SK-N-MC (cell line): ENCODE results near the gene F13B.
"Not testable (repeated sequence)": the region's sequence is repeated elsewhere in the genome, so short reads cannot be mapped to it uniquely, and the experiment has no call there.

ENCODE experiments used
- DNase-seq: peaks from one replicate; pipeline ENCODE4 v3.0.0-alpha.2; 2011; ENCODE audit warnings: low read depth, low spot score
- H3K27ac ChIP-seq: fragments of 200-600 bp; sonication (generic); 2 replicates; pipeline ENCODE4 v1.5.1; 2016; ENCODE audit warnings: mixed run types
- H3K36me3 ChIP-seq: fragments of 200-600 bp; sonication (generic); 2 replicates; pipeline ENCODE4 v1.6.1; 2017; ENCODE audit warnings: antibody characterized with exemption, low read length, mixed read lengths; ENCODE audit not compliant: insufficient read depth
- H3K4me3 ChIP-seq: fragments of 200-600 bp; sonication (generic); 2 replicates; pipeline ENCODE4 v1.5.1; 2016
- H3K9ac ChIP-seq: fragments of 200-600 bp; sonication (generic); 2 replicates; pipeline ENCODE4 v1.8.0; 2017; ENCODE audit warnings: mixed run types, mixed read lengths; ENCODE audit not compliant: insufficient read length
- H3K9me3 ChIP-seq: fragments of 200-600 bp; sonication (generic); 2 replicates; pipeline ENCODE4 v1.6.1; 2017; ENCODE audit warnings: low read depth, mild to moderate bottlenecking, antibody characterized with exemption, low read length, moderate library complexity, mixed read lengths
- EZH2 ChIP-seq: fragments of 200-600 bp; sonication (generic); IDR thresholded peaks from one replicate; pipeline ENCODE4 v1.6.1; 2017; ENCODE audit warnings: antibody characterized with exemption
- FOXP2 ChIP-seq: optimal IDR thresholded peaks from 2 replicates; pipeline ENCODE3; 2011; ENCODE audit warnings: mild to moderate bottlenecking, moderate library complexity; ENCODE audit not compliant: insufficient read depth; ENCODE audit errors: extremely low read length, control extremely low read depth
- POLR2AphosphoS5 ChIP-seq: IDR thresholded peaks from 2 replicates; pipeline ENCODE4 v1.6.1; 2012; ENCODE audit warnings: mild to moderate bottlenecking, low read depth, low read length, borderline replicate concordance

The F13B gene

GRCh38 chr1:197003132-197003531 lies 63.9 kb downstream of the F13B start:
- H3K36me3 ChIP-seq = no peaks in the 10 kb centered on the region
- no peak for DNase-seq
- no peak overlapping the region for H3K4me3 ChIP-seq
- TF ChIP-seq POLR2AphosphoS5 = no peak
- TF ChIP-seq FOXP2 = no peak
- TF ChIP-seq EZH2 = no peak
- no peak overlapping the region for H3K9ac ChIP-seq
- no peaks in the 10 kb centered on the region; the same call in 1 of the 2 replicates for H3K9me3 ChIP-seq
- H3K27ac ChIP-seq = no peak overlapping the region

GRCh38 chr1:197001828-197002227 lies 65.2 kb downstream of the F13B start:
- H3K27ac ChIP-seq = no peak overlapping the region
- H3K9ac ChIP-seq = no peak overlapping the region
- no peak for DNase-seq
- TF ChIP-seq FOXP2 (no peak), EZH2 (no peak), POLR2AphosphoS5 (no peak)
- no peaks in the 10 kb centered on the region for H3K36me3 ChIP-seq
- H3K4me3 ChIP-seq = no peak overlapping the region
- H3K9me3 ChIP-seq = no peaks in the 10 kb centered on the region; the same call in 1 of the 2 replicates

- Histone ChIP-seq H3K27ac (no peak overlapping the region), H3K4me3 (no peak overlapping the region), H3K9ac (no peak overlapping the region), H3K9me3 (no peaks in the 10 kb centered on the region), H3K36me3 (no peaks in the 10 kb centered on the region)
- DNase-seq = peak; percentile 24
- TF ChIP-seq FOXP2 (no peak), EZH2 (no peak), POLR2AphosphoS5 (no peak)
Observed at GRCh38 chr1:196997423-196997822, 69.6 kb downstream of the F13B start.

GRCh38 chr1:196993916-196994315 lies 73.1 kb downstream of the F13B start:
- H3K9me3 ChIP-seq = no peaks in the 10 kb centered on the region
- H3K9ac ChIP-seq = no peak overlapping the region
- no peak for DNase-seq
- H3K36me3 ChIP-seq = no peaks in the 10 kb centered on the region
- H3K27ac ChIP-seq = no peak overlapping the region
- no peak overlapping the region for H3K4me3 ChIP-seq
- TF ChIP-seq POLR2AphosphoS5 (no peak), EZH2 (no peak), FOXP2 (no peak)

- DNase-seq, H3K9me3 ChIP-seq, H3K36me3 ChIP-seq, H3K4me3 ChIP-seq, H3K27ac ChIP-seq, H3K9ac ChIP-seq: not testable (repeated sequence)
Observed at GRCh38 chr1:196991919-196992651, 75.0 kb downstream of the F13B start.
